Measurements from ENCODE around the gene COL18A1. TPM values are rescaled to one million over a fixed set of nuclear protein-coding genes. Genes with fewer than 3 reads are reported as not detected.

The COL18A1 gene
- total and polyA plus RNA-seq, 2 donors, result 18.9 to 58.6 TPM

GRCh38 chr21:45537746-45538291 is 132.9 kb downstream of the COL18A1 start:
- DNase-seq (ENCODE audit: low read depth in 6 of 9, low spot score in 9 of 9), result no peak
- Histone ChIP-seq H3K27me3 (ENCODE audit: control insufficient read depth in 2 of 2, insufficient read depth in 1 of 2, low read length in 1 of 2) (peaks cover 0 to under 1% of the 10 kb centered on the region in 2 donors), H3K9me3 (ENCODE audit: control insufficient read depth in 2 of 2, insufficient read depth in 1 of 2, low read length in 1 of 2) (no peaks in the 10 kb centered on the region), H3K27ac (ENCODE audit: low read depth in 1 of 2, low read length in 1 of 2) (no peak overlapping the region), H3K4me1 (ENCODE audit: control insufficient read depth in 2 of 2, insufficient read depth in 2 of 2, low read length in 2 of 2) (peaks cover 12 to 50% of the 10 kb centered on the region in 2 donors), H3K4me3 (ENCODE audit: low read length in 2 of 2) (no peak overlapping the region), H3K36me3 (ENCODE audit: control insufficient read depth in 2 of 2, insufficient read depth in 2 of 2, low read length in 1 of 2) (peaks cover 9 to 10% of the 10 kb centered on the region in 2 donors)
- 92% methylated on average over 27 of the region's 27 CpGs for WGBS

GRCh38 chr21:45538381-45539045 is 133.5 kb downstream of the COL18A1 start:
- H3K4me3 ChIP-seq (ENCODE audit: low read length in 2 of 2), result no peak overlapping the region
- peaks cover 9 to 10% of the 10 kb centered on the region in 2 donors for H3K36me3 ChIP-seq (ENCODE audit: control insufficient read depth in 2 of 2, insufficient read depth in 2 of 2, low read length in 1 of 2)
- no peaks in the 10 kb centered on the region for H3K9me3 ChIP-seq (ENCODE audit: control insufficient read depth in 2 of 2, insufficient read depth in 1 of 2, low read length in 1 of 2)
- 98% methylated on average over 31 of the region's 31 CpGs for WGBS
- peaks cover 0 to 5% of the 10 kb centered on the region in 2 donors for H3K27me3 ChIP-seq (ENCODE audit: control insufficient read depth in 2 of 2, insufficient read depth in 1 of 2, low read length in 1 of 2)
- no peak overlapping the region for H3K27ac ChIP-seq (ENCODE audit: low read depth in 1 of 2, low read length in 1 of 2)
- H3K4me1 ChIP-seq (ENCODE audit: control insufficient read depth in 2 of 2, insufficient read depth in 2 of 2, low read length in 2 of 2), result peaks cover 14 to 50% of the 10 kb centered on the region in 2 donors
- no peak for DNase-seq (ENCODE audit: low read depth in 6 of 9, low spot score in 9 of 9)

- WGBS, result 92% methylated on average over 17 of the region's 17 CpGs
- no peak overlapping the region for H3K27ac ChIP-seq (ENCODE audit: low read depth in 1 of 2, low read length in 1 of 2)
- DNase-seq (ENCODE audit: low read depth in 6 of 9, low spot score in 9 of 9), result no peak
- peaks cover 14 to 50% of the 10 kb centered on the region in 2 donors for H3K4me1 ChIP-seq (ENCODE audit: control insufficient read depth in 2 of 2, insufficient read depth in 2 of 2, low read length in 2 of 2)
- no peaks in the 10 kb centered on the region for H3K9me3 ChIP-seq (ENCODE audit: control insufficient read depth in 2 of 2, insufficient read depth in 1 of 2, low read length in 1 of 2)
- H3K4me3 ChIP-seq (ENCODE audit: low read length in 2 of 2), result no peak overlapping the region
- H3K36me3 ChIP-seq (ENCODE audit: control insufficient read depth in 2 of 2, insufficient read depth in 2 of 2, low read length in 1 of 2), result peaks cover 4 to 8% of the 10 kb centered on the region in 2 donors
- peaks cover 0 to 5% of the 10 kb centered on the region in 2 donors for H3K27me3 ChIP-seq (ENCODE audit: control insufficient read depth in 2 of 2, insufficient read depth in 1 of 2, low read length in 1 of 2)
These were observed 134.3 kb downstream of the COL18A1 start for GRCh38 chr21:45539046-45539795.

- H3K4me3 ChIP-seq (ENCODE audit: low read length in 2 of 2), result no peak overlapping the region
- no peak overlapping the region for H3K27ac ChIP-seq (ENCODE audit: low read depth in 1 of 2, low read length in 1 of 2)
- H3K36me3 ChIP-seq (ENCODE audit: control insufficient read depth in 2 of 2, insufficient read depth in 2 of 2, low read length in 1 of 2), result peaks cover under 1 to 4% of the 10 kb centered on the region in 2 donors
- H3K9me3 ChIP-seq (ENCODE audit: control insufficient read depth in 2 of 2, insufficient read depth in 1 of 2, low read length in 1 of 2), result no peaks in the 10 kb centered on the region
- no peak for DNase-seq (ENCODE audit: low read depth in 6 of 9, low spot score in 9 of 9)
- WGBS, result 97% methylated on average over 24 of the region's 24 CpGs
- peaks cover 0 to 5% of the 10 kb centered on the region in 2 donors for H3K27me3 ChIP-seq (ENCODE audit: control insufficient read depth in 2 of 2, insufficient read depth in 1 of 2, low read length in 1 of 2)
- H3K4me1 ChIP-seq (ENCODE audit: control insufficient read depth in 2 of 2, insufficient read depth in 2 of 2, low read length in 2 of 2), result peaks cover 14 to 43% of the 10 kb centered on the region in 2 donors
These were observed 135.0 kb downstream of the COL18A1 start for GRCh38 chr21:45539796-45540600.

- DNase-seq (ENCODE audit: low read depth in 6 of 9, low spot score in 9 of 9), result no peak
- Histone ChIP-seq H3K4me1 (ENCODE audit: control insufficient read depth in 2 of 2, insufficient read depth in 2 of 2, low read length in 2 of 2) (peaks cover 14 to 38% of the 10 kb centered on the region in 2 donors), H3K4me3 (ENCODE audit: low read length in 2 of 2) (no peak overlapping the region), H3K36me3 (ENCODE audit: control insufficient read depth in 2 of 2, insufficient read depth in 2 of 2, low read length in 1 of 2) (peaks cover 0 to 4% of the 10 kb centered on the region in 2 donors), H3K27ac (ENCODE audit: low read depth in 1 of 2, low read length in 1 of 2) (no peak overlapping the region), H3K27me3 (ENCODE audit: control insufficient read depth in 2 of 2, insufficient read depth in 1 of 2, low read length in 1 of 2) (peaks cover 0 to 5% of the 10 kb centered on the region in 2 donors), H3K9me3 (ENCODE audit: control insufficient read depth in 2 of 2, insufficient read depth in 1 of 2, low read length in 1 of 2) (no peaks in the 10 kb centered on the region)
- WGBS, result 93% methylated on average over 10 of the region's 10 CpGs
These were observed 135.6 kb downstream of the COL18A1 start for GRCh38 chr21:45540601-45540970.

- peak in 6 of 9 donors; percentile 38 to 74 (median 58) for DNase-seq (ENCODE audit: low read depth in 6 of 9, low spot score in 9 of 9)
- peaks cover 0 to 5% of the 10 kb centered on the region in 2 donors for H3K27me3 ChIP-seq (ENCODE audit: control insufficient read depth in 2 of 2, insufficient read depth in 1 of 2, low read length in 1 of 2)
These were observed 136.5 kb downstream of the COL18A1 start for GRCh38 chr21:45541221-45542039.

GRCh38 chr21:45542242-45542666 is 137.3 kb downstream of the COL18A1 start, which contains the start of gene SLC19A1:
Gene SLC19A1 (minus strand): TSS chr21:45542440. CDS start chr21:45537959, 4,481 bp downstream.
- H3K27ac ChIP-seq (ENCODE audit: low read depth in 1 of 2, low read length in 1 of 2), result peak within 1 kb of the TSS in 1 of 2 donors; percentile 48
- H3K4me1 ChIP-seq (ENCODE audit: control insufficient read depth in 2 of 2, insufficient read depth in 2 of 2, low read length in 2 of 2), result peaks cover 14 to 31% of the 10 kb centered on the region in 2 donors
- H3K36me3 ChIP-seq (ENCODE audit: control insufficient read depth in 2 of 2, insufficient read depth in 2 of 2, low read length in 1 of 2), result no peaks in the 10 kb centered on the region
- H3K9me3 ChIP-seq (ENCODE audit: control insufficient read depth in 2 of 2, insufficient read depth in 1 of 2, low read length in 1 of 2), result no peaks in the 10 kb centered on the region
- DNase-seq (ENCODE audit: low read depth in 6 of 9, low spot score in 9 of 9), result peak in 7 of 9 donors; percentile 44 to 77 (median 55)
- peak within 1 kb of the TSS; percentile 48 to 81 for H3K4me3 ChIP-seq (ENCODE audit: low read length in 2 of 2)
- peaks cover 0 to 5% of the 10 kb centered on the region in 2 donors for H3K27me3 ChIP-seq (ENCODE audit: control insufficient read depth in 2 of 2, insufficient read depth in 1 of 2, low read length in 1 of 2)
- under 1% methylated on average over 59 of the region's 59 CpGs for WGBS

More at GRCh38 chr21:45541221-45542039, 136.5 kb downstream of the COL18A1 start:
- 23% methylated on average over 50 of the region's 50 CpGs for WGBS
- Histone ChIP-seq H3K27ac (ENCODE audit: low read depth in 1 of 2, low read length in 1 of 2) (no peak overlapping the region), H3K4me1 (ENCODE audit: control insufficient read depth in 2 of 2, insufficient read depth in 2 of 2, low read length in 2 of 2) (peaks cover 14 to 30% of the 10 kb centered on the region in 2 donors), H3K9me3 (ENCODE audit: control insufficient read depth in 2 of 2, insufficient read depth in 1 of 2, low read length in 1 of 2) (no peaks in the 10 kb centered on the region), H3K36me3 (ENCODE audit: control insufficient read depth in 2 of 2, insufficient read depth in 2 of 2, low read length in 1 of 2) (peaks cover 0 to 2% of the 10 kb centered on the region in 2 donors), H3K4me3 (ENCODE audit: low read length in 2 of 2) (peak overlapping the region; percentile 48 to 81)
